Uterus (tissue), 2 donors: ENCODE results near the gene GPRIN3.

Experiments
- CTCF ChIP-seq, 4 experiments: fragments of 200-600 bp in 2 of 4; fragments of 450-650 bp in 2 of 4; sonication (generic) in 2 of 4; IDR thresholded peaks; one replicate each; pipeline ENCODE4 v1.5.1; 2016 to 2019; ENCODE audit warnings: antibody characterized with exemption in 4 of 4, mild to moderate bottlenecking in 2 of 4, moderate library complexity in 1 of 4
- POLR2A ChIP-seq, 2 donors: fragments of 450-650 bp; IDR thresholded peaks; one replicate each; pipeline ENCODE4 v1.6.1; 2016; ENCODE audit warnings: antibody characterized with exemption in 2 of 2, mild to moderate bottlenecking in 1 of 2, moderate library complexity in 1 of 2

- TF ChIP-seq CTCF (IDR thresholded peaks at IDR 0.05) (no peak), POLR2A (IDR thresholded peaks at IDR 0.05) (no peak)
Measured at GRCh38 chr4:89197920-89198319, 109.7 kb downstream of the GPRIN3 start.
